ENCODE results near the gene MPRIP. TPM values are rescaled to one million over a fixed set of nuclear protein-coding genes. Genes with fewer than 3 reads are reported as not detected.

Gene MPRIP
- total RNA-seq, 1 donor from 2014 or later: 86.3 TPM

GRCh38 chr17:17084941-17085340 is 42.7 kb downstream of the MPRIP start:
- DNase-seq (ENCODE audit: low read depth in 2 of 2): no peak

- DNase-seq (ENCODE audit: low read depth in 2 of 2): no peak
Observed at GRCh38 chr17:17086585-17086984, 44.3 kb downstream of the MPRIP start.

DNA sequence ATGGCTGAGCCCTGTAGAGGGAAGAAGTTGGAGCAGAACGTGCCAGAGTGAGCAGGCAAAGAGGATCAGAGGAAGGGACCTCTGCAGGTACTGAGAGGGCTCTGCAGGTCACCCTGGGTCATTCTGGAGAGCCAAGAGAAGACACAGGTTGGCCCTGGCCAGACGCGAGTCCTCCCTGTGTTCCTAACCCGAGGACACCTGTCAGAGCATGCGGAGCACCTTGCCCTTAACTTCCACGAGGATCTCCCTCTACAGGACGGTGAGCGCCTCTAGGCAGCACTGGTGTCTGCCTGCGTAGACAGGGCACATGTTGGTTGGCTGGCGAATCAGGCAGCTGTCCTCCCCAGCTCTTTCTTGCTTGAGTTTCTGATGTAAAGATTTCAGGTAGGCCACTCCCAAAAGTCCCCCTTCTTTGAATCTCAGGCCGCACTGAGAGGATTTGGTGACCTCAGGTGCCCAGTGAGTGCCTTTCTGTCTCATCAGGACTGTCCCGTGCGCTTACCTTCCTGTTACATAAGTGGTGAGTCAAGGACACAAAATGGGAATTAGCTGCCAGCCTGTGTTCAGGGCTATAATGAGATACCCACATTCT is 45.3 kb downstream of the MPRIP start:
- no peak for DNase-seq (ENCODE audit: low read depth in 2 of 2)

GRCh38 chr17:17088086-17088485 is 45.8 kb downstream of the MPRIP start:
- DNase-seq (ENCODE audit: low read depth in 2 of 2): no peak

DNA sequence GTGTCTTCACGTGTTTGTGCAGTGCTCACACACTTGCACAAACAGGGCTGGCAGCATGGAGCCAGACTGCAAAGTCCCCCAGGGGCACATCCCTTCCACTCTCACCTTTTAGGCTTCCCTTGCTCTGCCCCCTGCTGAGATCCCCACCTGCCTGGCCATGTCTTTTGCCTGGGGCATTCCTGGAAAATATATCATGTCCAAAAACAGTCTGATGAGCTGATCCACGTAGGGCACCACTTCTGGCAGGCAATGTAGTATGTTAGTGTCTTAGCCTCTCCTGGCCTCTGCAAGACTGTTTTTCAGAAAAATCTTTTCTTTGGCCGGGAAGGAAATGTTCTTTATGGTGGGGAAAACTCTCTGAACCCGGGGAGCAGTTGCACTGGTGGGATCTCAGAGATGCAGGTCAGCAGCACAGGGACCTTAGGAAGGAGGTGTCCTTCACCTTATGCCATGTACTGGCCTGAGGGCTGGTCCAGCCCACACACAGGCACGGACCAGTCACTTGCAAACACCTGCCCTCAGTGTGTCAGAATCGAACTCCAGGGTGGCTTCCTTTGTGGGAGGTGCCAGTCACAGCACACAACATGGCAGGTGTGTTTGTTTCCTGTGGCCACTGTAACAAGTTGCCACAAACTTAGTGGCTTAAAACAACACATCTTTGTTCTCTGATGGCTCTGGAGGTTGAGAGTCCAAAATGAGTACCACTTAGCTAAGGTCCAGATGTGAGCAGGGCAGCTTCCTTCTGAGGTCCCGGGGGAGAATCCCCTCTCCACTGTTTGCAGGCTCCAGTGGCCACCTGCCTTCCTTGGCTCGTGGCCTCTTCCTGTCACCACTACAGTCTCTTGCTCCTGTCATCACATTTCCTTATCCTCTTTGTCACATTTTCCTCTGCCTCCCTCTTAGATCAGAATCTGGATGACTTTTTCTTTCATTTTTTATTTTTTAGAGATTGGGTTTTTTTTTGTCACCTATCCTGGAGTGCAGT is 46.6 kb downstream of the MPRIP start:
- no peak for DNase-seq (ENCODE audit: low read depth in 2 of 2)

GRCh38 chr17:17089796-17090641 is 47.8 kb downstream of the MPRIP start:
- DNase-seq (ENCODE audit: low read depth in 2 of 2): no peak

DNA sequence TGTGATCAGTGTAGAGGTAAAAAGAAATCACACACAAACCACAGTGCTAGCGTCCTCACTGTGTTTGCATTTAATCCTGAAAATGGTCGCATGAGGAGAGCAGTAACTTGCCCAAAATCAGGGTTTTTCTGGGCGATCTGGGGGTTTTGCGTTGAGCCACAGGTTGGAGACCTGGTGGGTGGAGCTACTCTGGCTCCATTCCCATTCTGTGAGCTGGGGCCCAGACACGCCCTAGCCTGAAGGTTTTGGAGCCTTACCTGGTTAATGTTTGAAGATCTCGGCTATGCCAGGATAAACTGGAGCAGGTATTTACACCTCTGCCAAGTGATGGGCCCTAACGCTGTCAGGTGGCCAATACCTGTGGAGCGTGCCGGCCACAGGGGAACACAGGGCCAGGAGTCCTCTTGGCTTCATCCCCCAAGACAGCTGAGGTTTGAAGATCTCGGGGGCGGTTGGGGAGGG is 48.4 kb downstream of the MPRIP start:
- DNase-seq (ENCODE audit: low read depth in 2 of 2): no peak

DNA sequence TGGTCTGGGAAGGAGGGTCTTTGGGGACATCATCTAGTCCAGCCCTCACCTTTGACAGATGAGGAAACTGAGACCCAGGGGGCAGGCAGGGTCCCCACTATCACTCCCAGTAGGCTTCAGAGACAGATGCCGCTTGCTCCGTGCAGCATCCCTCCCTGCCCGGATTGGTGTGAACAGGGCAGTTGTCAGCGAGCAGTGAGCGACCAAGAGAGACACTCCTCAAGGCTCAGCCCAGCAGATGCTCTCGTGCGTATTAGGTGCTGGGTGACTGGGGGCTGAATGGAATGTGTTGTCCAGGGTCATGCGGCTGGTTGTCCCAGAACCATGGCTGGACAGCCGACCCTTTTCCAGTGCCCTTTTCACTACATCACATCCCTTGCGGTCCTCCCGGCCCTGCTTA is 49.0 kb downstream of the MPRIP start:
- DNase-seq (ENCODE audit: low read depth in 2 of 2): no peak

DNA sequence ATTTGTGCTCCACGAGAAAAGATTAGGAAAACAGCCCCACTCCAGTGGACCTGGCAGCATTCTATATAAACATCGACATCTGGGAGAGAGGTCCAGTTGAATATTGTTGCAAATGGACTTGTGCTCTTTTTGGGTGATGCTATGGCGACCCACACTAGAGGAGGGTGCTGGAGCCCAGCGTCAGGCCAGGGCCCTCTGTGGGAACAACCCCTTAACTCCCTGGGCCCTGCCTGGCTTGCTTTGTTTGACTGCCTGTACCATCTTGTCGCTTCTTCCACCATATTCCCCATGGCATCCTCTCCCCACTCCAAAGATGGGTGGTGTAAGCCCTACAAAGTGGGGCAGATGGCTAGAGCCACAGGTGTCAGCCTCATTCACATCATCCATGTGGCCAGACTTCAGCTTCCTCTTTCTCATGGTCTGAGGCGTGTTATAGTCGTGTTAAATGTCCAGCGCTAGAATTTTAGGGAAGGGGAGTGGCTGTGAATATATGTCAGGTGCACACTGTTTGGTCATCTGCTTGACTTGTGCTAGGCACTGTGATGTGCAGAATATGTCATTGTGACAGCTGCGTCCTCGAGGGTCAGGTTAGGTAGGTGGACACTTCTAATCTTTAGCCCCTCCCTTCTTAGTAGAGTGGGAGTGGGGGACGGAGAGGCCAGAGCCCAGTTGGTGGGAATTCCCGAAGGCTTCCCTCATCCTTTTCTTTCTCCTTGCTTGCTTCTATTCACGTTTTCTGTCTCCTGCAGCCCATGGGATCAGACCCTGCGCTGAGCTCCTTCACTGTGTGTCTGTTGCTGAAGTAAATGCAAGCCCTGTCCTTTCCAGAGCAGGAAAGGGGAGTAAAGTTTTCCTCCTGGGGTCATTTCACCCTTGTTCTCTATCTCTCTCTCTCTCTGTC is 49.8 kb downstream of the MPRIP start:
- no peak for DNase-seq (ENCODE audit: low read depth in 2 of 2)

- DNase-seq (ENCODE audit: low read depth in 2 of 2): no peak
Observed at GRCh38 chr17:17093764-17094163, 51.5 kb downstream of the MPRIP start.

DNA sequence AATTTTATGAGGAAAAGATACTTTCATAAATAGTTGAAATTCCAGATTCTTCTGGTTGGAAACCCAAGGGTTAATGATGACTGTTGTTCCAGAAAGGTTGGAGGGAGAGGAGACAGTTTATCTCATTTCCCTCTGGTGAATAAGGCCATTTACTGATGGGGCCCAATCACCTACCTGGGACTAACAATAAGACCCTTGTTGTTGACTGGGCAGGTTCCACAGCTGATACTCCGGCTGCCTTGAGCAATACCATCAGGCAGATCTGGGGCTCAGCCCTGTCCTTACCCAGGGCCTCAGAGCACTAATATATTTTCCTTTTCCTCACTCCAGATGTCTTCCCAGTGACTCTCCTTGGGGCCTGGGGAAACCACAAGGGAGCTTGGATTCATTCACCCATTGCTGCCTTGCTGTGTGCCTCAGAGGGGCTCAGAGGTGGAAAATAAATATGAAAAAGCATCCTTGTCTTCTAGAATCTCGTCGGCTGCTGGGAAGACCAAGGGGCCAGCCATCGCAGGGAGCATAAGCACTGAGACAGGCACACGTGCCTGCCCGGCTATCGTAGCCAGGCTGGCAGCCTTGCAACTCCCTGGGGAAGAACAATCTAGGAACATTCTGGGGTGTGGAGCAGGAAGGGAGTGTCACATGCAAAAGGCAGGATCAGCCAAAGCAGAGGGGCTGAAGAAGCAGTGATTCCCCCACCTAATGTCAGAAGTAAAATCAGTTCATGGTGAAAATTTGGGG is 54.4 kb downstream of the MPRIP start:
- DNase-seq (ENCODE audit: low read depth in 2 of 2): no peak

DNA sequence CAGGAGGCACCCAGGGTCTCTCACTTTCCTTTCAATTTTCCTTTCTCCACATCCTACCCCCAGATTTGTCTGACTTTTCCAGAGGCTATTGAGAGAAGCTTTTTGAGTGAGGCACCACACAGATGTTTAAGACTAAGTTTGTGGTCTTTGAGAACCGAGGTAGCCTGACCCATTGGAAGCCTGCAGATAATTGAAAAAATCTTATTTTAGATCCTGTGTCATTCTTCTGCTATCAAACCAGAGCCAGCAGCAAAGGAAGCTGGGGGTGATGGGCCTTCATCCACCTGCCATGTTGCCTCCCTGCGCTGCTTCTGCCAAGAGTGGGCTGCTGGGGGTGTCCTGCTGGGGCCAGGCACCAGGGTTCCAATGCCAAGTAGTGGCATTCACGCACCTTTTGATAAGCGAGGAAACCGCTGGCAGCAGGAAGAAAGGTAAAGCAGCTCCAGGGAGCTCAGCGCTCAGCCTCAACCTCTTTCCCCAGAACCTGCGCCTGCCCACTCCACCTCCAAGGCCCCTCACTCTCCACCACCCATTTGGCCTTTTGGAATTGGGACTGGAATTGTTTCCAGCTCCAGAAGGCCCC is 55.6 kb downstream of the MPRIP start:
- no peak for DNase-seq (ENCODE audit: low read depth in 2 of 2)

DNA sequence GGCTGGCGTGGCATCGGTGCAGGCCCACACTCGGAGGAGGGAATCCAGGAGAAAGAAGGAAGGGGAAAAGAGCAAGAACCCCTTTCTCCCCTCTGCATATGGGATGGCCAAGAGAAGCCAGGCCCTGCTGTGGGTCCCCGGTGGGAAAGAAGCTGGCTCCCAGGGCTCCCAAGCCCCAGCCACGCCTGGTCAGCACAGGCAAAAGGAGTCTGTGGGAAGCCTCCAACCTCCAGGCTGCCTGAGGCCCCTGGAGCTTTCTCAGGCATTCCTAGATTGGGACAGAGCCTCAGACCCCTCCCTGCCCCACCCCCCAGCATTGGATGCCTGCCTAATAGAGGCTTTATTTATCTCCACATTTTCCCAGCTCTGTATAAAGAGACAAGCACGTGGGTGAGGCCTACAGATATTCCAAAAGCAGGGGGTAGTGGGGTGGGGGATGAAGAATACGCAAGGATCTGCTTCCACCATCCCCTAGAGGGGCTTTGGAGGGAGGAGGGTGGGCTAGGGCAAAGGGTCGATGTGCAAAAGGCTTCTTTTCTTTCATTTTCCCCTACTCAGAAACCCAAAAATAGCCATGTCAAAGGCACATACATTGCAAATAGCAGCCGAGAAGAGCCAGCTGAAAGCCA is 56.4 kb downstream of the MPRIP start:
- DNase-seq (ENCODE audit: low read depth in 2 of 2): no peak

GRCh38 chr17:17102176-17102575 is 59.9 kb downstream of the MPRIP start:
- DNase-seq (ENCODE audit: low read depth in 2 of 2): no peak

GRCh38 chr17:17103160-17103559 is 60.9 kb downstream of the MPRIP start:
- DNase-seq (ENCODE audit: low read depth in 2 of 2): no peak

GRCh38 chr17:17104036-17104435 is 61.8 kb downstream of the MPRIP start:
- no peak for DNase-seq (ENCODE audit: low read depth in 2 of 2)

DNA sequence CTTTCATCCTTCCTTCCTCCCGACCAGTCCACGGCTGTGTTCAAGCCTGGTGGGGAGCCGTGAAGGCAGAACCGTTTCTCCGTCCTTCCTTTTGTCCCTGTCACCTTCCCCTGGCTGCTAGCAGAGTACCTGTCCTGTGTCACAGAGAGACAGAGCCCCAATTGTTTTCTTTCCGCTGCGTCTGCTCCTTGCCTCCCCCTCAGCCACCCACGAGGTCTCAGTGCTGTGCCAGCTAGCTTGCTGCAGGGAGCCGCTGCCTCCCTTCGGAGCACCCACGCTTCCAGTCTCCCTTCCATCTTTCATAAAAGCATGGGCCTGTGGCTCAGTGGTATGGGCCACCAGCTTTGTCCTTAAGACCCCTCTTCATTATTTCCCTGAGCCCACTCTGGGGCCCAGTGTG is 62.2 kb downstream of the MPRIP start:
- no peak for DNase-seq (ENCODE audit: low read depth in 2 of 2)

DNA sequence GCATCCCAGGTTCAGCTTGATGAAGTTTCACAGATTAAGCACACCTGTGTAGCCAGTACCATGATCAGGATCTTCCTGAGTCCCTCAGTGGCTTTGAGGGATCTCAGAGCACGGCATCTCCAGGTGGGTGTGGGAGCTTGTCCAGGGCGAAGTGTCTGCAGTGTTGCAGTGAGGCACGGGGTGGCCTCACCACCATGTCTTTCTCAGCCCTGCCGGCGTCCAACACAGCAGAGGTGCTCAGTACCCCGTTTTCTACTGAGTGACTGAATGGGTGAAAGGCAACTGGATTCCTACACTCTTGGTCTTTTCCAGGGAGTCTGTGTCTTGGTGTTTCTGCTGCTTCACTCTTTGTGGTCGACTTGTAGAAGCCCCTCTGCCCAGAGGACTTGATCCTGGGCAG is 63.7 kb downstream of the MPRIP start:
- no peak for DNase-seq (ENCODE audit: low read depth in 2 of 2)

GRCh38 chr17:17106756-17107155 is 64.5 kb downstream of the MPRIP start:
- no peak for DNase-seq (ENCODE audit: low read depth in 2 of 2)

All from dermis microvascular lymphatic vessel endothelial cell (primary cell).